Mesothelial cell of epicardium (in vitro differentiated cells): ENCODE measurements around the gene KLK2. TPM values are rescaled to one million over a fixed set of nuclear protein-coding genes. Genes with fewer than 3 reads are reported as not detected.

Experiments used
- DNase-seq, 2 experiments: peaks; one replicate each; pipeline ENCODE4 v3.0.0; 2021; ENCODE audit warnings: low spot score in 2 of 2; ENCODE audit not compliant: unreplicated experiment in 2 of 2
- H3K27ac Mint-ChIP-seq: 2 replicates; pipeline ENCODE4 v1.8.0; 2021; ENCODE audit warnings: mixed read lengths
- H3K27me3 Mint-ChIP-seq: 2 replicates; pipeline ENCODE4 v1.8.0; 2021; ENCODE audit warnings: low read depth, mixed read lengths
- H3K36me3 Mint-ChIP-seq: 2 replicates; pipeline ENCODE4 v1.8.0; 2021; ENCODE audit warnings: mixed read lengths
- H3K4me1 Mint-ChIP-seq: 2 replicates; pipeline ENCODE4 v1.8.0; 2021; ENCODE audit warnings: mixed read lengths
- H3K4me3 Mint-ChIP-seq: 2 replicates; pipeline ENCODE4 v1.8.0; 2021; ENCODE audit warnings: mild to moderate bottlenecking, moderate library complexity, mixed read lengths
- H3K9me3 Mint-ChIP-seq: 2 replicates; pipeline ENCODE4 v1.8.0; 2021; ENCODE audit warnings: mixed read lengths
- CTCF ChIP-seq: fragments of 200-600 bp; sonication (generic); IDR thresholded peaks from one replicate; pipeline ENCODE4 v1.5.0; 2021; ENCODE audit warnings: antibody characterized with exemption; ENCODE audit not compliant: unreplicated experiment
- total RNA-seq: library from RNA; stranded (reverse); gene quantifications from 3 replicates; pipeline ENCODE4 v1.2.1, GENCODE V29; 2021

The KLK2 gene
- total RNA-seq, 1 donor from 2014 or later: not detected

GRCh38 chr19:50924586-50924985, 51.3 kb downstream of the KLK2 start:
- Mint-ChIP-seq H3K4me3 (no peak overlapping the region), H3K4me1 (peaks cover 7% of the 10 kb centered on the region), H3K9me3 (no peaks in the 10 kb centered on the region), H3K27ac (no peak overlapping the region), H3K27me3 (peaks cover 64% of the 10 kb centered on the region), H3K36me3 (no peaks in the 10 kb centered on the region)
- no peak for TF ChIP-seq CTCF
- no peak for DNase-seq

DNA sequence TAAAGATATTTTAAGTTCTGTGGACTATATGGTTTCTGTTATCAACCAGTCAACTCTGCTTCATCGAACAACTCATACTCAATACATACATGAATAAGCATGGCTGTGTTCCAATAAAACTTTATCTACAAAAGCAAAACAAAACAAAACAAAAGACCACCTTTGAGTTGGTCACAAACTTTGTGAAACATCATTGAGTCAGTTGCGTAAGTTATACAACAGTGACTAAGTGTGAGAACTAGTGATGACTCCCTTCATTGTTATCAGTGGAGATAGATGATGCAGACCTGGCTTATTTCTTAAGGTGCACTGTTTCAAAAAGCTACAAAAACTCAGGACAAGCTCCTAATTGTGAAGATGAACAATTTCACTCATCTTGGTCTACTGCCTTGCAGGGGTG, 52.5 kb downstream of the KLK2 start:
- H3K4me3 Mint-ChIP-seq: no peak overlapping the region
- no peaks in the 10 kb centered on the region for H3K36me3 Mint-ChIP-seq
- TF ChIP-seq CTCF: no peak
- H3K27me3 Mint-ChIP-seq: peaks cover 61% of the 10 kb centered on the region
- H3K4me1 Mint-ChIP-seq: peaks cover 7% of the 10 kb centered on the region
- H3K9me3 Mint-ChIP-seq: no peaks in the 10 kb centered on the region
- no peak overlapping the region for H3K27ac Mint-ChIP-seq
- no peak for DNase-seq

GRCh38 chr19:50926144-50926543, 52.9 kb downstream of the KLK2 start:
- no peak for TF ChIP-seq CTCF
- DNase-seq: no peak
- Mint-ChIP-seq H3K27ac (no peak overlapping the region), H3K4me1 (peaks cover 7% of the 10 kb centered on the region), H3K4me3 (no peak overlapping the region), H3K9me3 (no peaks in the 10 kb centered on the region), H3K27me3 (peaks cover 62% of the 10 kb centered on the region), H3K36me3 (no peaks in the 10 kb centered on the region)

DNA sequence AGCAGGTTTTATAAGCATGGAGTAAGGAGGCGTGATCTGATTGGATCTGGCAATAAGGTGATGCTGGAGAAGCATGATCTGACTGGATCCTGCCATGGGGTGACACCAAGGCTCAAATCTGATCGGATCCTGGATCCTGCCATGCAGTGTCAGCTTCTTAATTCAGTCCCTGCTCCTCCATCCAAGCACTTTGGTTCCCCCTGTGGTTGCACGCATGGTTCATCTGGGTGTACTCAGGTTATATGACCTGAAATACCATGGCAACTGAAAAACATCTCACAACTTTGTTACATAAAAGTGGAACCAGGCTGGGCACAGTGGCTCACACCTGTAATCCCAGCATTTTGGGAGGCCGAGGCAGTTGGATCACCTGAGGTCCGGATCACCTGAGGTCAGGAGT, 55.6 kb downstream of the KLK2 start:
- H3K27ac Mint-ChIP-seq: no peak overlapping the region
- H3K4me3 Mint-ChIP-seq: no peak overlapping the region
- peaks cover 57% of the 10 kb centered on the region for H3K27me3 Mint-ChIP-seq
- TF ChIP-seq CTCF: no peak
- H3K9me3 Mint-ChIP-seq: no peaks in the 10 kb centered on the region
- peaks cover 4% of the 10 kb centered on the region for H3K4me1 Mint-ChIP-seq
- H3K36me3 Mint-ChIP-seq: no peaks in the 10 kb centered on the region
- DNase-seq: no peak

Other genes with a start within 250 kb of the KLK2 start
- gene SYT3, start 233.6 kb upstream of the KLK2 start, total RNA-seq: 0.31 to 0.77 TPM (median 0.60 TPM) in 3 replicates
- gene C19orf81, start 224.0 kb upstream of the KLK2 start, total RNA-seq: 3.0 to 5.0 TPM (median 3.5 TPM) in 3 replicates
- gene SHANK1, start 153.6 kb upstream of the KLK2 start, total RNA-seq: 11.9 to 14.0 TPM (median 13.5 TPM) in 3 replicates
- gene CLEC11A, start 150.1 kb upstream of the KLK2 start, total RNA-seq: 33.0 to 34.4 TPM (median 33.6 TPM) in 3 replicates
- not detected in 3 replicates for gene GPR32, start 103.0 kb upstream of the KLK2 start, total RNA-seq
- gene ACP4, start 83.0 kb upstream of the KLK2 start, total RNA-seq: not detected in 3 replicates
- gene KLK1, start 49.7 kb upstream of the KLK2 start, total RNA-seq: 0.27 to 0.40 TPM in 2 of 3 replicates, not detected in the other
- gene KLK15, start 39.9 kb upstream of the KLK2 start, total RNA-seq: not detected in 3 replicates
- not detected in 3 replicates for gene KLK3, start 18.5 kb upstream of the KLK2 start, total RNA-seq
- not detected in 3 replicates for gene KLK4, start 38.0 kb downstream of the KLK2 start, total RNA-seq
- 8.9 to 11.5 TPM (median 9.5 TPM) in 3 replicates for gene KLK5, start 79.6 kb downstream of the KLK2 start, total RNA-seq
- gene KLK6, start 96.2 kb downstream of the KLK2 start, total RNA-seq: 14.6 to 15.4 TPM (median 15.4 TPM) in 3 replicates
- gene KLK7, start 110.5 kb downstream of the KLK2 start, total RNA-seq: 0.52 to 1.3 TPM (median 0.97 TPM) in 3 replicates
- 5.4 to 8.6 TPM (median 6.9 TPM) in 3 replicates for gene KLK8, start 128.2 kb downstream of the KLK2 start, total RNA-seq
- gene KLK10, start 146.3 kb downstream of the KLK2 start, total RNA-seq: 1.4 to 2.2 TPM (median 2.1 TPM) in 3 replicates
- not detected in 3 replicates for gene KLK11, start 153.2 kb downstream of the KLK2 start, total RNA-seq
- gene KLK12, start 161.6 kb downstream of the KLK2 start, total RNA-seq: not detected in 3 replicates
- 0.27 to 0.54 TPM (median 0.43 TPM) in 3 replicates for gene KLK13, start 191.7 kb downstream of the KLK2 start, total RNA-seq
- gene KLK14, start 209.4 kb downstream of the KLK2 start, total RNA-seq: 0.45 to 0.99 TPM (median 0.47 TPM) in 3 replicates
- gene CTU1, start 235.0 kb downstream of the KLK2 start, total RNA-seq: 7.5 to 7.9 TPM (median 7.7 TPM) in 3 replicates